Upper lobe of left lung (tissue), 6 donors: Measurements from ENCODE around the gene CCSER2. TPM values are rescaled to one million over a fixed set of nuclear protein-coding genes. Genes with fewer than 3 reads are reported as not detected.

Experiments
- ATAC-seq, 2 donors: fragments of 200-7000 bp; cut with Tn5 transposase; one replicate each; pipeline ENCODE4 v1.9.1; 2022; ENCODE audit warnings: mild to moderate bottlenecking in 2 of 2, moderate library complexity in 2 of 2; ENCODE audit not compliant: low FRiP score in 2 of 2
- DNase-seq, 2 donors: peaks; one replicate each; pipeline ENCODE4 v3.0.0-alpha.2; 2019 to 2020
- H3K27ac ChIP-seq, 4 donors: fragments of 200-600 bp; sonication (generic); one replicate each; pipeline ENCODE4 v1.5.1; 2016 to 2019
- H3K27me3 ChIP-seq, 4 donors: fragments of 200-600 bp; sonication (generic); one replicate each; pipeline ENCODE4 v1.5.1; 2017 to 2019
- H3K36me3 ChIP-seq, 4 donors: fragments of 200-600 bp; sonication (generic); one replicate each; pipeline ENCODE4 v1.5.1; 2016 to 2019
- H3K4me1 ChIP-seq, 4 donors: fragments of 200-600 bp; sonication (generic); one replicate each; pipeline ENCODE4 v1.5.1; 2018 to 2019
- H3K4me3 ChIP-seq, 4 donors: fragments of 200-600 bp; sonication (generic); one replicate each; pipeline ENCODE4 v1.5.1; 2017 to 2019; ENCODE audit warnings: mild to moderate bottlenecking in 2 of 4, moderate library complexity in 1 of 4
- H3K9me3 ChIP-seq, 4 donors: fragments of 200-600 bp; sonication (generic); one replicate each; pipeline ENCODE4 v1.5.1; 2018 to 2019
- CTCF ChIP-seq, 6 experiments: fragments of 450-650 bp in 4 of 6; fragments of 200-600 bp in 2 of 6; sonication (generic) in 2 of 6; IDR thresholded peaks; one replicate each; pipeline ENCODE4 v1.5.1; 2016 to 2019; ENCODE audit warnings: antibody characterized with exemption in 6 of 6
- EP300 ChIP-seq, 4 donors: sonication (generic); formaldehyde crosslinking; IDR thresholded peaks; one replicate each; pipeline ENCODE4 v1.5.1; 2017; ENCODE audit warnings: antibody characterized with exemption in 4 of 4, control low read depth in 2 of 4
- POLR2A ChIP-seq, 4 donors: fragments of 450-650 bp; IDR thresholded peaks; one replicate each; pipeline ENCODE4 v1.5.1; 2016 to 2017; ENCODE audit warnings: antibody characterized with exemption in 4 of 4, mild to moderate bottlenecking in 2 of 4
- POLR2AphosphoS5 ChIP-seq, 2 donors: sonication (generic); formaldehyde crosslinking; IDR thresholded peaks; one replicate each; pipeline ENCODE4 v1.5.1; 2017; ENCODE audit warnings: antibody characterized with exemption in 2 of 2
- WGBS, 2 donors: methylation state at CpG; one replicate each; pipeline ENCODE4 v1.1.5; 2017 to 2018; 5-methylcytosine and 5-hydroxymethylcytosine counted together
- total RNA-seq, 6 donors: library from RNA; depleted of rRNA in 4 of 6; stranded (reverse); fragments of >200 nt in 4 of 6; gene quantifications; one replicate each; pipeline versions ENCODE4 v1.1.0 to v1.2.1, GENCODE V29; 2016 to 2021
- donor health status: DM: no; HTN: no; CAD: no; lungs with moderate emphysema.
- donor health status: DM: no; HTN: yes; CAD: no; lungs with severe emphysema.

CCSER2 gene
- total RNA-seq, 6 donors from 2014 or later = 28.7 to 78.9 (median 52.6) TPM

- peak; percentile 97 for ATAC-seq
- 3 to 17% methylated on average over 3 of the region's 3 CpGs for WGBS, 2 donors
Observed at GRCh38 chr10:84424731-84425167, 96.4 kb downstream of the CCSER2 start.

GRCh38 chr10:84427903-84428650 is 99.7 kb downstream of the CCSER2 start:
- Histone ChIP-seq H3K4me1 (peaks cover 10 to 39% (median 36%) of the 10 kb centered on the region in 4 donors), H3K36me3 (no peaks in the 10 kb centered on the region), H3K9me3 (no peaks in the 10 kb centered on the region), H3K27ac (no peak overlapping the region), H3K4me3 (no peak overlapping the region), H3K27me3 (no peaks in the 10 kb centered on the region)
- TF ChIP-seq POLR2A (IDR thresholded peaks at IDR 0.05) = no peak
- TF ChIP-seq POLR2AphosphoS5 (IDR thresholded peaks at IDR 0.05) = no peak
- no peak for TF ChIP-seq CTCF (IDR thresholded peaks at IDR 0.05)
- TF ChIP-seq EP300 (IDR thresholded peaks at IDR 0.05) = no peak
- 87 to 93% methylated on average over 5 of the region's 5 CpGs for WGBS, 2 donors
- DNase-seq = no peak
- ATAC-seq = no peak

More at GRCh38 chr10:84424731-84425167, 96.4 kb downstream of the CCSER2 start:
- peak overlapping the region in 2 of 4 donors; percentile 18 to 19 for H3K4me3 ChIP-seq
- peak in 1 of 2 donors; percentile 92 for DNase-seq
- peaks cover 10 to 35% (median 33%) of the 10 kb centered on the region in 4 donors for H3K4me1 ChIP-seq
- H3K27me3 ChIP-seq = no peaks in the 10 kb centered on the region
- H3K27ac ChIP-seq = peak overlapping the region; percentile 58 to 77 (median 69)
- peaks cover 0 to 10% (median 0%) of the 10 kb centered on the region in 4 donors for H3K36me3 ChIP-seq
- TF ChIP-seq EP300 (IDR thresholded peaks at IDR 0.05) = peak in 1 of 4 donors; percentile 83
- TF ChIP-seq POLR2AphosphoS5 (IDR thresholded peaks at IDR 0.05) = peak; percentile 34 to 82
- TF ChIP-seq CTCF (IDR thresholded peaks at IDR 0.05) = no peak
- peak in 2 of 4 donors; percentile 49 to 55 for TF ChIP-seq POLR2A (IDR thresholded peaks at IDR 0.05)
- no peaks in the 10 kb centered on the region for H3K9me3 ChIP-seq

- Histone ChIP-seq H3K4me1 (peaks cover 10 to 39% (median 34%) of the 10 kb centered on the region in 4 donors), H3K9me3 (no peaks in the 10 kb centered on the region), H3K27me3 (no peaks in the 10 kb centered on the region), H3K36me3 (no peaks in the 10 kb centered on the region), H3K27ac (no peak overlapping the region), H3K4me3 (no peak overlapping the region)
- DNase-seq (no peak), ATAC-seq (no peak)
- 90 to 93% methylated on average over 2 of the region's 2 CpGs for WGBS, 2 donors
- TF ChIP-seq POLR2A (IDR thresholded peaks at IDR 0.05) (no peak), EP300 (IDR thresholded peaks at IDR 0.05) (no peak), POLR2AphosphoS5 (IDR thresholded peaks at IDR 0.05) (no peak), CTCF (IDR thresholded peaks at IDR 0.05) (no peak)
Observed at GRCh38 chr10:84428711-84429110, 100.3 kb downstream of the CCSER2 start.

- no peaks in the 10 kb centered on the region for H3K36me3 ChIP-seq
- DNase-seq = peak in 1 of 2 donors; percentile 70
- H3K4me3 ChIP-seq = no peak overlapping the region
- ATAC-seq = peak in 1 of 2 donors; percentile 49
- H3K27ac ChIP-seq = no peak overlapping the region
- 62 to 80% methylated on average over 2 of the region's 2 CpGs for WGBS, 2 donors
- H3K27me3 ChIP-seq = no peaks in the 10 kb centered on the region
- peaks cover 9 to 26% (median 25%) of the 10 kb centered on the region in 4 donors for H3K4me1 ChIP-seq
- H3K9me3 ChIP-seq = no peaks in the 10 kb centered on the region
- TF ChIP-seq CTCF (IDR thresholded peaks at IDR 0.05) (peak; percentile 24 to 55 (median 44)), POLR2A (IDR thresholded peaks at IDR 0.05) (no peak)
Observed at GRCh38 chr10:84429926-84430520, 101.6 kb downstream of the CCSER2 start.
